ENCODE data around the gene DIP2A.

DNA sequence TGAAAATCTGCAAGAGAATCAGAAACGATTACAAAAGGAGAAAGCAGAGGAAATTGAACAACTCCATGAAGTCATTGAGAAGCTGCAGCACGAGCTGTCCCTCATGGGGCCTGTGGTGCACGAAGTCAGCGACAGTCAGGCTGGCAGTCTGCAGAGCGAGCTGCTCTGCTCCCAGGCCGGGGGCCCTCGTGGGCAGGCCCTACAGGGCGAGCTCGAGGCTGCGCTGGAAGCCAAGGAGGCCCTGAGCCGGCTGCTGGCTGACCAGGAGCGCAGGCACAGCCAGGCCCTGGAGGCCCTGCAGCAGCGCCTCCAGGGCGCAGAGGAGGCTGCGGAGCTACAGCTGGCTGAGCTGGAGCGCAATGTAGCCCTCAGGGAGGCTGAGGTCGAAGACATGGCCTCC, 47.5 kb upstream of the DIP2A start:
- TF ChIP-seq EZH2 (IDR thresholded peaks at IDR 0.05; ENCODE audit: borderline replicate concordance) = no peak
- TF ChIP-seq, protein P1, sequence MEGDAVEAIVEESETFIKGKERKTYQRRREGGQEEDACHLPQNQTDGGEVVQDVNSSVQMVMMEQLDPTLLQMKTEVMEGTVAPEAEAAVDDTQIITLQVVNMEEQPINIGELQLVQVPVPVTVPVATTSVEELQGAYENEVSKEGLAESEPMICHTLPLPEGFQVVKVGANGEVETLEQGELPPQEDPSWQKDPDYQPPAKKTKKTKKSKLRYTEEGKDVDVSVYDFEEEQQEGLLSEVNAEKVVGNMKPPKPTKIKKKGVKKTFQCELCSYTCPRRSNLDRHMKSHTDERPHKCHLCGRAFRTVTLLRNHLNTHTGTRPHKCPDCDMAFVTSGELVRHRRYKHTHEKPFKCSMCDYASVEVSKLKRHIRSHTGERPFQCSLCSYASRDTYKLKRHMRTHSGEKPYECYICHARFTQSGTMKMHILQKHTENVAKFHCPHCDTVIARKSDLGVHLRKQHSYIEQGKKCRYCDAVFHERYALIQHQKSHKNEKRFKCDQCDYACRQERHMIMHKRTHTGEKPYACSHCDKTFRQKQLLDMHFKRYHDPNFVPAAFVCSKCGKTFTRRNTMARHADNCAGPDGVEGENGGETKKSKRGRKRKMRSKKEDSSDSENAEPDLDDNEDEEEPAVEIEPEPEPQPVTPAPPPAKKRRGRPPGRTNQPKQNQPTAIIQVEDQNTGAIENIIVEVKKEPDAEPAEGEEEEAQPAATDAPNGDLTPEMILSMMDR (IDR thresholded peaks at IDR 0.05; ENCODE audit: poor library complexity) = no peak

All from hepatocyte (in vitro differentiated cells).